ENCODE measurements around the gene ABCC5.

The ABCC5 gene

GRCh38 chr3:183991403-183991802, 26.3 kb downstream of the ABCC5 start:
- no peaks in the 10 kb centered on the region for H3K9me3 ChIP-seq (ENCODE audit: control insufficient read depth, insufficient read depth, low read depth, low read length)
- CTCF ChIA-PET = interaction anchor here (1.0 kb wide), 1 partner anchor 96 kb away, joined by 3 read pairs; no protein-coding TSS in a partner anchor
- TF ChIP-seq ZNF423 (tag by site-specific recombination; IDR thresholded peaks at IDR 0.05) (no peak), HOXC10 (CRISPR knock-in tag; IDR thresholded peaks at IDR 0.05) (no peak), ZNF2 (tag by site-specific recombination; IDR thresholded peaks at IDR 0.05) (no peak), ZNF211 (tag by site-specific recombination; IDR thresholded peaks at IDR 0.05; ENCODE audit: low read depth) (no peak), ZSCAN18 (tag by site-specific recombination; IDR thresholded peaks at IDR 0.05) (no peak), TRIM28 (IDR thresholded peaks at IDR 0.05; ENCODE audit: borderline replicate concordance, low read length) (no peak), PRDM4 (tag by site-specific recombination; IDR thresholded peaks at IDR 0.05) (no peak), ZSCAN4 (tag by site-specific recombination; IDR thresholded peaks at IDR 0.05) (no peak), ZNF621 (tag by site-specific recombination; IDR thresholded peaks at IDR 0.05) (no peak), ZNF529 (tag by site-specific recombination; IDR thresholded peaks at IDR 0.05; ENCODE audit: insufficient replicate concordance) (no peak), SP2 (tag by site-specific recombination; IDR thresholded peaks at IDR 0.05) (no peak), ZNF18 (tag by site-specific recombination; IDR thresholded peaks at IDR 0.05) (no peak), ZNF169 (tag by site-specific recombination; IDR thresholded peaks at IDR 0.05) (no peak), ZNF623 (tag by site-specific recombination; IDR thresholded peaks at IDR 0.05) (no peak), ZNF670 (tag by site-specific recombination; IDR thresholded peaks at IDR 0.05; ENCODE audit: low read depth) (no peak), KLF17 (tag by site-specific recombination; IDR thresholded peaks at IDR 0.05) (no peak), ZBTB44 (tag by site-specific recombination; IDR thresholded peaks at IDR 0.05) (no peak), SALL2 (tag by site-specific recombination; IDR thresholded peaks at IDR 0.05; ENCODE audit: borderline replicate concordance) (no peak), ZNF580 (tag by site-specific recombination; IDR thresholded peaks at IDR 0.05) (no peak), ZNF48 (tag by site-specific recombination; IDR thresholded peaks at IDR 0.05) (no peak)
- POLR2A ChIA-PET = no interaction called here
- no peak overlapping the region for H3K27ac ChIP-seq (ENCODE audit: extremely low read depth, low read depth, low read length)
- no peaks in the 10 kb centered on the region for H3K4me1 ChIP-seq (ENCODE audit: control insufficient read depth, insufficient read depth, low read length)
- peaks cover 0 to 32% of the 10 kb centered on the region in 2 experiments; a peak in 2 of 3 replicates for H3K36me3 ChIP-seq (ENCODE audit: control insufficient read depth in 2 of 2, insufficient read depth in 1 of 2, low read length in 2 of 2)
- H3K4me3 ChIP-seq (ENCODE audit: low read depth, low read length) = no peak overlapping the region
